ENCODE results near the gene CANX. TPM values are rescaled to one million over a fixed set of nuclear protein-coding genes. Genes with fewer than 3 reads are reported as not detected.

CANX gene
- total RNA-seq, 4 donors from 2014 or later = 155 to 550 (median 392) TPM

GRCh38 chr5:179766021-179766725, 67.4 kb downstream of the CANX start:
- TF ChIP-seq CTCF (IDR thresholded peaks at IDR 0.05) = no peak
- TF ChIP-seq POLR2A (IDR thresholded peaks at IDR 0.05) = no peak

DNA sequence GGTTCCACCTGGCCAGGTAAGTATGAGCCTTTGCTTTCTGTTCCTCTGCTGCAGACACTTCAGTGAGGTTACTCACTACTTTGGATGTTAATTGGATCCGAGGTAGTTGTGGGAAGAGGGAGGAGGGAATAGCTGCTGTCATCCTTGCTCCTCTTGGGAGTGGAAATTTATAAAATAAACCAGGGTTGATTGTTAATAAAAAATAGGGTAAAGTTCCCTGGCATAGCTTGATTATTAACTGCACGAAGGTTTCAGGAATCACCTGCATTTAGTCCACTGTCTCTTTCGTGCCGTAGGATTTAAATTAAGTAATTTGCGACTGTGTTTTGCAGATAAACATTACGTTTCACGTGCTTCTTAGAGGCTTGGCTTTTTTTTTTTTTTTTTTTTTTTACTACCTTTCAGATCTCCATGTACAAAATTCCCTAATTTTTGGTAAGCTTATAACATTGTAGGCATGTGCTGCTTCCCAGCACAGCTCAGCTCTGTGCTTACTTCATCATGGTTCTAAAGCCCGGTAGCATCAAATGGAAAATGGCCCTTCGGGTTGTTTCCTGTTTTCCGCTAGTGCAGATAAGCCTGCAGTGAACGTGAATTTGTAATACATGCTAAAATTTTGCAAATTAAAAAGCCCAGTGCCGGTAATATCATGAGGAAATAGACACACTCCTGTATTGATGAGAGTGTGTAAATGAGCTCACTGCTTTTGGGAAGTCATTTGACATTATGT, 68.1 kb downstream of the CANX start:
- no peak overlapping the region for H3K4me3 ChIP-seq
- H3K4me1 ChIP-seq = peaks cover 0 to 11% of the 10 kb centered on the region in 2 donors
- no peaks in the 10 kb centered on the region for H3K36me3 ChIP-seq
- intact Hi-C loops (cut with DNase I; ENCODE audit: low total_unique reads) = no loop called here
- no peak for DNase-seq
- no peaks in the 10 kb centered on the region for H3K9me3 ChIP-seq
- no peaks in the 10 kb centered on the region for H3K27me3 ChIP-seq
- peak overlapping the region in 1 of 2 donors; percentile 7 for H3K27ac ChIP-seq
- TF ChIP-seq POLR2A (IDR thresholded peaks at IDR 0.05) (no peak), CTCF (IDR thresholded peaks at IDR 0.05) (no peak)

More at GRCh38 chr5:179766021-179766725, 67.4 kb downstream of the CANX start:
- H3K27me3 ChIP-seq = no peaks in the 10 kb centered on the region
- no peak for DNase-seq
- peak overlapping the region; percentile 53 to 72 for H3K27ac ChIP-seq
- no peaks in the 10 kb centered on the region for H3K9me3 ChIP-seq
- H3K4me3 ChIP-seq = no peak overlapping the region
- no peaks in the 10 kb centered on the region for H3K36me3 ChIP-seq
- H3K4me1 ChIP-seq = peaks cover 0 to 11% of the 10 kb centered on the region in 2 donors
- intact Hi-C loops (cut with DNase I; ENCODE audit: low total_unique reads) = no loop called here

DNA sequence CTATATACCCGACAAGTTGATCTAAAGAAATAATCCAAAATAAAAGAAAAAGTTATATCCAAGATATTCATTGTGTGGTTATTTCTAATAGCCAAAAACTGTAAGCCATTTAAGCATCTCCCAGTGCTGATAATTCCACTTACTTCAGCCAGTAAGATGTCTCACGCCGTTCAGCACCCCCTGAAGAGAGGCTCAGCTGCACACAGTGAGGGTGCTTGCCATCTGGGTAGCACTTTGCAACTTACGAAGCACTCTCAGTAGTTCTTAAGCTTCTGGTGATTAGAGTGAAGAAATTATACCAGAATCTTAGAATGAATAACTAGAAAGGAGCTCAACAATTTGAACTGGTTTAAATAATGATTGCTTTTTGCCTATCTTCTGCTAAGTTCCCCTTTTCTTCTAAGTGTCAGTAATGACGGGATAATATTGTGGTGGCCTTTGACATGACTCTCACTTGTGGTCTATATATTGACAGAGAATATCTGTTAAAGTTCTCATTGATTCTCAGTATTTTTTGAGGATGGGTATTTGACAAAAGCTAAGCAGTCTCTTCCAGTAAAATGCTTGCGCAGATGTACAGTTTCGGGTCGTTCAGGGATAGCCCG, 68.8 kb downstream of the CANX start:
- Histone ChIP-seq H3K9me3 (no peaks in the 10 kb centered on the region), H3K27me3 (no peaks in the 10 kb centered on the region), H3K27ac (no peak overlapping the region), H3K4me3 (no peak overlapping the region), H3K4me1 (peaks cover 0 to 11% of the 10 kb centered on the region in 2 donors), H3K36me3 (no peaks in the 10 kb centered on the region)
- no peak for DNase-seq
- no peak for TF ChIP-seq POLR2A (IDR thresholded peaks at IDR 0.05)
- no peak for TF ChIP-seq CTCF (IDR thresholded peaks at IDR 0.05)
- intact Hi-C loops (cut with DNase I; ENCODE audit: low total_unique reads) = no loop called here

GRCh38 chr5:179768326-179769085, 69.7 kb downstream of the CANX start:
- no peak overlapping the region for H3K27ac ChIP-seq
- no peak overlapping the region for H3K4me3 ChIP-seq
- peaks cover 0 to 10% of the 10 kb centered on the region in 2 donors for H3K4me1 ChIP-seq
- H3K9me3 ChIP-seq = no peaks in the 10 kb centered on the region
- no peaks in the 10 kb centered on the region for H3K36me3 ChIP-seq
- H3K27me3 ChIP-seq = no peaks in the 10 kb centered on the region
- TF ChIP-seq POLR2A (IDR thresholded peaks at IDR 0.05) = no peak
- intact Hi-C loops (cut with DNase I; ENCODE audit: low total_unique reads) = no loop called here
- DNase-seq = no peak

- H3K27ac ChIP-seq = no peak overlapping the region
- DNase-seq = no peak
These were observed 70.5 kb downstream of the CANX start for GRCh38 chr5:179769271-179769670.

More at GRCh38 chr5:179769271-179769670, 70.5 kb downstream of the CANX start:
- TF ChIP-seq POLR2A (IDR thresholded peaks at IDR 0.05) = no peak
- TF ChIP-seq CTCF (IDR thresholded peaks at IDR 0.05) = no peak
- Histone ChIP-seq H3K9me3 (no peaks in the 10 kb centered on the region), H3K4me1 (peaks cover 0 to 4% of the 10 kb centered on the region in 2 donors), H3K4me3 (no peak overlapping the region), H3K36me3 (no peaks in the 10 kb centered on the region), H3K27me3 (no peaks in the 10 kb centered on the region)
- intact Hi-C loops (cut with DNase I; ENCODE audit: low total_unique reads) = no loop called here

Measured in uterus (tissue), 4 donors.